HFFc6 (cell line): ENCODE results near the gene RMRP. TPM values are rescaled to one million over a fixed set of nuclear protein-coding genes. Genes with fewer than 3 reads are reported as not detected.
"Not testable (repeated sequence)": the region's sequence is repeated elsewhere in the genome, so short reads cannot be mapped to it uniquely, and the experiment has no call there.

Experiments used
- DNase-seq: peaks from one replicate; pipeline ENCODE4 v3.0.0-alpha.2; 2018
- H3K27ac Mint-ChIP-seq: 2 replicates; pipeline ENCODE4 v1.8.0; 2020; ENCODE audit warnings: mild to moderate bottlenecking, mixed read lengths
- H3K27me3 Mint-ChIP-seq: 2 replicates; pipeline ENCODE4 v1.8.0; 2021; ENCODE audit warnings: mild to moderate bottlenecking, moderate library complexity, mixed read lengths; ENCODE audit not compliant: insufficient read depth
- H3K36me3 Mint-ChIP-seq: 2 replicates; pipeline ENCODE4 v1.8.0; 2021; ENCODE audit warnings: low read depth, mixed read lengths
- H3K4me1 Mint-ChIP-seq: 2 replicates; pipeline ENCODE4 v1.8.0; 2020; ENCODE audit warnings: low read depth, mixed read lengths
- H3K4me3 Mint-ChIP-seq: 2 replicates; pipeline ENCODE4 v1.8.0; 2020; ENCODE audit warnings: mild to moderate bottlenecking, moderate library complexity, mixed read lengths
- H3K9me3 Mint-ChIP-seq: 2 replicates; pipeline ENCODE4 v1.8.0; 2020; ENCODE audit warnings: mild to moderate bottlenecking, mixed read lengths
- CTCF ChIP-seq: fragments of 200-600 bp; sonication (generic); IDR thresholded peaks from 2 replicates; pipeline ENCODE4 v1.5.0; 2021; ENCODE audit warnings: antibody characterized with exemption, mild to moderate bottlenecking
- total RNA-seq, 6 experiments: library from RNA; stranded (reverse); fragmentation: NEBNext Ultra II Directional; extraction: Animal tissue kit (Norgen Biotek cat#: 25700); gene quantifications; 2 replicates in 1 of 6; 3 replicates in 5 of 6; pipeline ENCODE4 v1.2.3, GENCODE V29; 2021

RMRP gene
- total RNA-seq, 6 experiments from 2014 or later, result 9,197 to 39,404 (median 23,537) TPM

DNA sequence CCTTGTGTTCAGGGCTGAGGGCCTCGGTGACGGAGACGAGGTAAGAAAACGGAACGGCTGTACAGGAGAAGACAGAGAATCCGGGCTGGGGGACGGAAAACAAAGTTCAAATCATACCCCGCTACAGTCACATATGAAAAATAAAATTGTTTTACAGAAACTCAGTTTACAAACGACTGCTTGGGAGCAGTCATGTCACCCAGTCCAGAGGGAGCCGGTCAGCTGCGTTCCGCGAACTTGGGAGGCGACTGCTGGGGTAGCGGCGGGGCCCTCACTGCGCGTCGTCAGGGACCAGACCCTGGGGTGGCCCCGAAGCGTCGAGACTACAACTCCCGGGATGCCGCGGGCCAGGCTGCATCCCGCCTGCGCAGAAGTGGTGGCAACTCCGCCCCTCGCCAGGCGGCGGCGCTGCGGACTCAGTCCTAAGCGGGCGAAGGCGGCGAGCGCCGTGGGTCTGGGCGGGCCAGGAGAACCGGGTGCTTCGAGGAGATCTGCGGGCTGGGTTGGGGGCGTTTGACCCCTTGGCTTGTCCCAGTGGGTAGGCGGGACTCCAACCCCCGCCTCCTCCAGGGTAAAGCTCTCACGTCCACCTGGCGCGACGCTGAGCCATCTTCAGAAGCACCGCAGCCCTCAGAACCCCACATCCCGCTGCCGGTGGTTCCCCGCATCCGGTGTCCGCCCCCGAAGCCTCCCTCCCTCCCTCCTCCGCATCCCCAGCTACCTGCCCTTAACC lies 11.1 kb downstream of the RMRP start:
- Mint-ChIP-seq H3K27me3 (peaks cover 5% of the 10 kb centered on the region), H3K4me1 (peaks cover 24% of the 10 kb centered on the region), H3K36me3 (no peaks in the 10 kb centered on the region), H3K9me3 (no peaks in the 10 kb centered on the region), H3K27ac (peak overlapping the region; percentile 89), H3K4me3 (peak overlapping the region; percentile 90)
- TF ChIP-seq CTCF, result peak; percentile 94
- DNase-seq, result peak; percentile 75

- peaks cover 5% of the 10 kb centered on the region for H3K27me3 Mint-ChIP-seq
- DNase-seq, result no peak
- peaks cover 19% of the 10 kb centered on the region for H3K4me1 Mint-ChIP-seq
- 0 out of 2 replicates have a peak, but pooled peaks cover under 1% of the 10 kb centered on the region for H3K36me3 Mint-ChIP-seq
- peak overlapping the region; percentile 90 for H3K4me3 Mint-ChIP-seq
- TF ChIP-seq CTCF, result no peak
- peak overlapping the region; percentile 89 for H3K27ac Mint-ChIP-seq
- no peaks in the 10 kb centered on the region for H3K9me3 Mint-ChIP-seq
These were observed 11.7 kb downstream of the RMRP start for GRCh38 chr9:35646153-35646532.

DNA sequence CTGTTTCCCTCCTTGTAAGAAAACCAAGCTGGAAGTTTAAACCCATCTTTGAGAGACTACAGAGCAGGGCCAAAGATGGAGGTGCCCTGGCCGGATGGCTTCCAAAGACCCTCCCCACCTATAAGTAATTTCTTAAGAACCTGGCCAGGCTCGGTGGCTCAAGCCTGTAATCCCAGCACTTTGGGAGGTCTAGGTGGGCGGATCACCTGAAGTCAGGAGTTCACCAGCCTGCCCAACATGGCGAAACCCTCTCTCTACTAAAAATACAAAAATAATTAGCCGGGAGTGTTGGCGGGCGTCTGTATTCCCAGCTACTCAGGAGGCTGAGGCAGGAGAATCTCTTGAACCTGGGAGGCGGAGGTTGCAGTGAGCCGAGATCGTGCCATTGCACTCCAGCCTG lies 12.1 kb downstream of the RMRP start:
- not testable (repeated sequence) for H3K27ac Mint-ChIP-seq, H3K36me3 Mint-ChIP-seq, H3K9me3 Mint-ChIP-seq, H3K27me3 Mint-ChIP-seq, DNase-seq
- peak overlapping the region; percentile 90 for H3K4me3 Mint-ChIP-seq
- peaks cover 18% of the 10 kb centered on the region for H3K4me1 Mint-ChIP-seq

- no peak for TF ChIP-seq CTCF
- peaks cover 12% of the 10 kb centered on the region for H3K36me3 Mint-ChIP-seq
- no peak overlapping the region for H3K4me3 Mint-ChIP-seq
- no peak for DNase-seq
- H3K4me1 Mint-ChIP-seq, result peaks cover 30% of the 10 kb centered on the region
- no peak overlapping the region for H3K27ac Mint-ChIP-seq
- no peaks in the 10 kb centered on the region for H3K9me3 Mint-ChIP-seq
- peaks cover 4% of the 10 kb centered on the region for H3K27me3 Mint-ChIP-seq
These were observed 14.8 kb downstream of the RMRP start for GRCh38 chr9:35643046-35643445.

GRCh38 chr9:35641478-35641877 lies 16.3 kb downstream of the RMRP start:
- not testable (repeated sequence) for H3K27me3 Mint-ChIP-seq, H3K9me3 Mint-ChIP-seq, DNase-seq, H3K27ac Mint-ChIP-seq, H3K4me3 Mint-ChIP-seq
- Mint-ChIP-seq H3K4me1 (peaks cover 45% of the 10 kb centered on the region), H3K36me3 (peaks cover 18% of the 10 kb centered on the region)

- H3K9me3 Mint-ChIP-seq, H3K27me3 Mint-ChIP-seq, DNase-seq, H3K4me3 Mint-ChIP-seq, H3K27ac Mint-ChIP-seq: not testable (repeated sequence)
- H3K36me3 Mint-ChIP-seq, result peaks cover 18% of the 10 kb centered on the region
- H3K4me1 Mint-ChIP-seq, result peaks cover 43% of the 10 kb centered on the region
These were observed 17.4 kb downstream of the RMRP start for GRCh38 chr9:35640431-35640830.

DNA sequence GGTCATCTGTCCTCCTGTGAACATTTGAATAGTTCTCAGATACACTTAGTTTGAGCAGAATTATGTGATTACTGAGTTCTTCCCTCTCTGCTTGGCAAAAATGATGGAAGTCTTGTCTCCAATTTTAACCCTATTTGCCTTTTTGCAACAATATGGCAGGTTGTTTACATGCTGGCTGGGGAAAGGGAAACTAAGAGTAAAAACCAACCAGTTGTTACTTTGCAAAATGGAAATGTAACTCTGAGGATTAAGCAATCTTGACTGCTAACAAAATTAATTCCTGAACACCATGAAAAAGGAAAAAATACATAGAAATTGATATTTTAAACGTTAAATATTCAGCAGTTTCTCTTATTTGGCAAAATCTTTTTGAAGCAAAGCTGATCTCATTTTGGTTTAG lies 18.2 kb downstream of the RMRP start:
- Mint-ChIP-seq H3K4me3 (no peak overlapping the region), H3K4me1 (peaks cover 39% of the 10 kb centered on the region), H3K9me3 (peaks cover 4% of the 10 kb centered on the region; the same call in 1 of the 2 replicates), H3K27ac (no peak overlapping the region), H3K27me3 (peaks cover 1% of the 10 kb centered on the region), H3K36me3 (peaks cover 18% of the 10 kb centered on the region)
- TF ChIP-seq CTCF, result no peak
- no peak for DNase-seq

- Mint-ChIP-seq H3K4me1 (peaks cover 35% of the 10 kb centered on the region), H3K36me3 (peaks cover 18% of the 10 kb centered on the region)
- not testable (repeated sequence) for DNase-seq, H3K4me3 Mint-ChIP-seq, H3K9me3 Mint-ChIP-seq, H3K27me3 Mint-ChIP-seq, H3K27ac Mint-ChIP-seq
These were observed 18.6 kb downstream of the RMRP start for GRCh38 chr9:35639225-35639624.

DNA sequence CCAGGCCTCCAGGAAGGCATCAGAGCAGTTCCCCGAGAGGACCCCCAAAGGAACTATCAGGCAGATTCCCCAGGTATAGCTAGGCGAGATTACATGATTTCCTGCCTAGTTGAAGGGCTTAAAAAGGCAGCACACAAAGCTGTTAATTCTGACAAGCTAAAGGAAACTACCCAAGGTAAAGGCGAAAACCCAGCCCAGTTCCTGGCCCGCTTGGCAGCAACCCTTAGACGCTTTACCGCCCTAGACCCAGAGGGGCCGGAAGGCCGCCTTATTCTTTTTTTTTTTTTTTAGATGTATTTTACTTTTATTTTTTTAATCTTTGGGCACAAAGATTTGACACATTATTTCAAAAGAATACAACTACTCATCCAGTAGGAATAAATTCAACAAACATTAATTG lies 19.1 kb downstream of the RMRP start:
- H3K4me1 Mint-ChIP-seq, result peaks cover 33% of the 10 kb centered on the region
- H3K36me3 Mint-ChIP-seq, result peaks cover 18% of the 10 kb centered on the region
- H3K27ac Mint-ChIP-seq, H3K4me3 Mint-ChIP-seq, DNase-seq, H3K9me3 Mint-ChIP-seq, H3K27me3 Mint-ChIP-seq: not testable (repeated sequence)

- peaks cover 18% of the 10 kb centered on the region for H3K36me3 Mint-ChIP-seq
- H3K27me3 Mint-ChIP-seq, H3K9me3 Mint-ChIP-seq: not testable (repeated sequence)
- H3K27ac Mint-ChIP-seq, result peak overlapping the region; percentile 81
- H3K4me1 Mint-ChIP-seq, result peaks cover 33% of the 10 kb centered on the region
- peak; percentile 64 for DNase-seq
- H3K4me3 Mint-ChIP-seq, result peak overlapping the region; percentile 47
These were observed 20.3 kb downstream of the RMRP start for GRCh38 chr9:35637427-35637955.
